Rectal smooth muscle tissue (tissue), 1 donor: ENCODE measurements around the gene ARSG.
A peak's percentile ranks its signal among the peaks of the same experiment; 100 is the strongest.
"Not testable (repeated sequence)": the region's sequence is repeated elsewhere in the genome, so short reads cannot be mapped to it uniquely, and the experiment has no call there.

Experiments
- H3K27ac ChIP-seq: one replicate; pipeline ENCODE4 v1.7.0; 2013; ENCODE audit warnings: low read depth, low read length, inconsistent platforms
- H3K27me3 ChIP-seq: one replicate; pipeline ENCODE4 v1.7.0; 2013; ENCODE audit warnings: low read length; ENCODE audit not compliant: control insufficient read depth, insufficient read depth
- H3K36me3 ChIP-seq: one replicate; pipeline ENCODE4 v1.7.0; 2013; ENCODE audit warnings: low read length; ENCODE audit not compliant: control insufficient read depth, insufficient read depth
- H3K4me1 ChIP-seq: one replicate; pipeline ENCODE4 v1.7.0; 2013; ENCODE audit warnings: low read length; ENCODE audit not compliant: control insufficient read depth, insufficient read depth
- H3K4me3 ChIP-seq: one replicate; pipeline ENCODE4 v1.7.0; 2013; ENCODE audit warnings: low read length
- H3K9ac ChIP-seq: one replicate; pipeline ENCODE4 v1.7.0; 2013; ENCODE audit warnings: low read length

The ARSG gene

DNA sequence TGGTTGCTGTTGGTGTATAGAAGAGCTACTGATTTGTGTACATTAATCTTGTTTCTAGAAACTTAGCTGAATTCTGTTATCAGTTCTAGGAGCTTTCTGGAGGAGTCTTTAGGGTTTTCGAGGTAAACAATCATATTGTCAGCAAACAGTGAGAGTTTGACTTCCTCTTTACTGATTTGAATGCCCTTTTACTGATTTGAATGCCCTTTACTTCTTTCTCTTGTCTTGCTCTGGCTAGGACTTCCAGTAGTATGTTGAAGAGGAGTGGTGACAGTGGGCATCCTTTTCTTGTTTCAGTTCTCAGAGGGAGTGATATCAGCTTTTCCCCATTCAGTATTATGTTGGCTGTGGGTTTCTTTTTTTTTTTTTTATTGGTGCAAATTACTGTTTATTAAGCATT lies 116.4 kb downstream of the ARSG start:
- not testable (repeated sequence) for H3K4me3 ChIP-seq, H3K27ac ChIP-seq, H3K4me1 ChIP-seq, H3K36me3 ChIP-seq, H3K27me3 ChIP-seq, H3K9ac ChIP-seq

- not testable (repeated sequence) for H3K27me3 ChIP-seq, H3K9ac ChIP-seq, H3K27ac ChIP-seq, H3K36me3 ChIP-seq, H3K4me1 ChIP-seq
- H3K4me3 ChIP-seq, result peak overlapping the region; percentile 46
These were observed 122.6 kb downstream of the ARSG start for GRCh38 chr17:68413597-68414560.

GRCh38 chr17:68414901-68415300 lies 123.6 kb downstream of the ARSG start:
- H3K27ac ChIP-seq, H3K4me3 ChIP-seq, H3K9ac ChIP-seq, H3K4me1 ChIP-seq, H3K27me3 ChIP-seq, H3K36me3 ChIP-seq: not testable (repeated sequence)

DNA sequence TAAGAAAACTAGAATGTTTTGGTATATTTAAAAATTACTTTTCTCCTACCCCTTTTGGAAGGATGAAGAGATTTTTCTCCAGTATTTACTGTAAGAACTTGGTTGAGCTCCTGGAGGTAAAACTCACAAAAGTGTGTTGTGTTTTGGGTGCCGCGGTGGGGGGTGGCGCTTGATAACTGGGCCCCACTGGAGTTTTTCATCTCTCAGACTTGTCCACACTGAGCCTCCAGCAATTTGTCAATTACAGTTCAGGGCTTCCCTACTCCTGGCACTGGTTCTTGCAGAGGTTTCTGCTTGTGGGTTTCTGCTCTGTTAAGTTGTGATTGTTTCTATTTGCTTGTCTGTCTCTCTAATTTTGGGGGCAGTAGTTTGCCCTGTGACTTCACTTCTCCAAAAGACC lies 126.0 kb downstream of the ARSG start:
- Histone ChIP-seq H3K27me3 (no peaks in the 10 kb centered on the region), H3K9ac (no peak overlapping the region), H3K36me3 (peaks cover 4% of the 10 kb centered on the region), H3K4me1 (no peaks in the 10 kb centered on the region), H3K4me3 (no peak overlapping the region), H3K27ac (no peak overlapping the region)

- no peak overlapping the region for H3K4me3 ChIP-seq
- no peak overlapping the region for H3K27ac ChIP-seq
- peaks cover 10% of the 10 kb centered on the region for H3K36me3 ChIP-seq
- H3K4me1 ChIP-seq, result no peaks in the 10 kb centered on the region
- no peak overlapping the region for H3K9ac ChIP-seq
- no peaks in the 10 kb centered on the region for H3K27me3 ChIP-seq
These were observed 127.6 kb downstream of the ARSG start for GRCh38 chr17:68418876-68419275.

GRCh38 chr17:68420065-68420464 lies 128.8 kb downstream of the ARSG start:
- H3K9ac ChIP-seq, result no peak overlapping the region
- no peaks in the 10 kb centered on the region for H3K4me1 ChIP-seq
- H3K27me3 ChIP-seq, result no peaks in the 10 kb centered on the region
- no peak overlapping the region for H3K4me3 ChIP-seq
- no peak overlapping the region for H3K27ac ChIP-seq
- H3K36me3 ChIP-seq, result peaks cover 11% of the 10 kb centered on the region

DNA sequence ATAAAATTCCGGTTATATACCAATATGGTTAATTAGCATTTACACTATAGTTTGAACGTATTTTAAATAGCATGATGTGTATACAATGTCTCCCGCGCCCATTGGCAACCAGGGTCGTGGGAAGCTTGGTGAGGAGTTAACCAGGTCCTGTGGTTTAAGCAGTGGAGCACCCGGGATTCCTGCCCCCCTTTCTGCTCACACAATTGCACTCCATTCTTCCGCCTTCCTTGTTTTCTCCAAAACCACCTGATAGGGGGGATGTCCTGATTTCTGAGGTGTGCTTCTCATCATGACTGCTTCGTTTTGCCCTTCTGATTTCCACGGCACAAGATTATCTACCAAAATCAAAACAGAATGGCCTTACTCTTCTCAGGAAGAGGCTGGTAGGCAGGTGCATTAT lies 130.2 kb downstream of the ARSG start:
- Histone ChIP-seq H3K4me3 (no peak overlapping the region), H3K4me1 (no peaks in the 10 kb centered on the region), H3K9ac (no peak overlapping the region), H3K36me3 (peaks cover 12% of the 10 kb centered on the region), H3K27ac (no peak overlapping the region), H3K27me3 (no peaks in the 10 kb centered on the region)

DNA sequence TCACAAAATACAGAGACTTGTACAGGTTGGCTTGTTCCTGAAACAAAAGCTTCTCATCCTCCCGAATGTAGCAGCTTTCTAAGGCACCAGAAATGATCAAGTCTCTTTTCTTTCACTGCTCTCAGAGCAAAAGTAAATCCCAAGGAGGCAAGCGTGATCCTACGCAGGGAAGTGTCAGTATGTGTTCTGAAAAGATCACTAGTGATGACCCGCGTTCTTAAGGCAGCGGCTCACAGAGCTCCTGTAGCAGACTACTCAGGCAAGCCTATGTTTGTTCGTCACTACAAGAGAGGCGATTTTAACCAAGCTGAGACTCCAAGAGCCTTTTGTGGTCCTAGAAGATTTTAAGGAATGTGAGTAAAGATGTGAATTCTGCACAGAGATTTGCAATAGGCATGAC lies 131.5 kb downstream of the ARSG start:
- Histone ChIP-seq H3K27ac (no peak overlapping the region), H3K4me1 (no peaks in the 10 kb centered on the region), H3K36me3 (peaks cover 16% of the 10 kb centered on the region), H3K9ac (no peak overlapping the region), H3K4me3 (no peak overlapping the region), H3K27me3 (no peaks in the 10 kb centered on the region)

GRCh38 chr17:68423251-68423650 lies 132.0 kb downstream of the ARSG start:
- no peak overlapping the region for H3K27ac ChIP-seq
- no peak overlapping the region for H3K4me3 ChIP-seq
- H3K4me1 ChIP-seq, result no peaks in the 10 kb centered on the region
- H3K9ac ChIP-seq, result no peak overlapping the region
- peaks cover 16% of the 10 kb centered on the region for H3K36me3 ChIP-seq
- no peaks in the 10 kb centered on the region for H3K27me3 ChIP-seq

GRCh38 chr17:68424203-68424602 lies 132.9 kb downstream of the ARSG start:
- Histone ChIP-seq H3K4me3 (no peak overlapping the region), H3K4me1 (no peaks in the 10 kb centered on the region), H3K27me3 (no peaks in the 10 kb centered on the region), H3K9ac (no peak overlapping the region), H3K36me3 (peaks cover 22% of the 10 kb centered on the region), H3K27ac (no peak overlapping the region)

DNA sequence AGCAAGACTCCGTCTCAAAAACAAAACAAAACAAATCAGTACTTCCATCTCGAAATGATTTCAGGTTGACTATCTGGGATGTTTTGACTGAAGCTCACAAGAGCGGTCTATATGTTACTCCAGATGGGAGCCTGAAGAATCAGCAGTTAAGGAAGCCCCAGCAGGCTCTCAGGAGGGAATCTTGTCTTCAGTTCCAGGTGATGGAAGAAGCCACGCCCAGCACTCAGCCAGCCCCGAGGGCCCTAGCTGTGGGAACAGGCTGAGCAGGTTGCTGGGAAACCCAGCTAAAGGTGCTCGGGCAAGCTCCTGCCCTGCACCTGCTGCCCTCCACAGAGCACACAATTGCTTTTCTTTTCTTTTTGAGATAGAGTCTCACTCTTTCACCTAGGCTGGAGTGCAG lies 133.6 kb downstream of the ARSG start:
- no peaks in the 10 kb centered on the region for H3K4me1 ChIP-seq
- H3K27me3 ChIP-seq, result no peaks in the 10 kb centered on the region
- no peak overlapping the region for H3K27ac ChIP-seq
- H3K9ac ChIP-seq, result no peak overlapping the region
- H3K4me3 ChIP-seq, result no peak overlapping the region
- H3K36me3 ChIP-seq, result peaks cover 23% of the 10 kb centered on the region

DNA sequence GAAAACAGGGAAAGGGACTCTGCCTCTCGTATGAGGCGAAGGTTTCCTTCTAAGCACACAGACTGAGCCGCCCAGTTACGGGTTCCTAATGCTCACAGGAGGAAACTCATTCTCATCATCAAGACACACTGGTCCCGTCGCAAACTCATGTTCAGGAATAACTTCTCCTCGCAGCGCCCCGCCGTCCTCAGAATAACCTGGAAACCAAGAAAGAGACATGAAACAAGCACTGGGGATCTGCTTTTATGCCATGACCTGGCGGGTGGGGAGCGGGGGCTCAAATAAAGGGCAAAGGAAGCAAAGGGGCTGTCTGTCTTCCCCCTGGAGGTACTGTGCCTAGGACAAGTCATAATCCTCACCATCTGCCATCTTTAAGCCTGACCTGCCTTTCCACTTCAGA lies 134.7 kb downstream of the ARSG start:
- H3K36me3 ChIP-seq, result peaks cover 27% of the 10 kb centered on the region
- H3K9ac ChIP-seq, result no peak overlapping the region
- H3K4me1 ChIP-seq, result no peaks in the 10 kb centered on the region
- H3K27me3 ChIP-seq, result no peaks in the 10 kb centered on the region
- no peak overlapping the region for H3K4me3 ChIP-seq
- H3K27ac ChIP-seq, result no peak overlapping the region

DNA sequence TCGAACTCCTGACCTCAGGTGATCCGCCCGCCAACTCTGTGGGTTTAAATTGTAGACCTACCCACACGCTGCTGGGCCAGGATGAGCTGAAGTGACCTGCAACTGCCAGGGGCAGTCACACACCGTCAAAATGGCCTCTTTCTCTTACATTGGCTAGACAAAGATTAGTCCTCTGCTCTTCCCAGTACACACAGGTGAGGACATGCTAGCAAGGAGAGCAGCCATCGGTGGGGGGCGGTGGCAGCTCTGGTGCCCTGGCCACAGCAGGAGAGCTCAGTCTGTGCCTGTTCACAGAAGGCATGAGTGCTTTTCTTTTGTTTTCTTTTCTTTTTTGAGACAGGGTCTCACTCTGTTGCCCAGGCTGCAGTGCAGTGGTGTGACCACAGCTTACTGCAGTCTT lies 136.3 kb downstream of the ARSG start:
- Histone ChIP-seq H3K4me3 (no peak overlapping the region), H3K4me1 (no peaks in the 10 kb centered on the region), H3K27ac (no peak overlapping the region), H3K27me3 (no peaks in the 10 kb centered on the region), H3K36me3 (peaks cover 28% of the 10 kb centered on the region), H3K9ac (no peak overlapping the region)
